H1 (cell line): ENCODE results near the gene GMEB2. TPM values are rescaled to one million over a fixed set of nuclear protein-coding genes. Genes with fewer than 3 reads are reported as not detected.

Experiments used
- BCL11A ChIP-seq, 2 experiments: IDR thresholded peaks; one replicate each; pipeline ENCODE4 v1.6.1; 2011; ENCODE audit warnings: low read depth in 2 of 2, low read length in 2 of 2, mild to moderate bottlenecking in 2 of 2
- CHD1 ChIP-seq: IDR thresholded peaks from 2 replicates; pipeline ENCODE4 v1.6.1; 2012; ENCODE audit warnings: low read depth, low read length, improper control_type of control experiment
- FOSL1 ChIP-seq: IDR thresholded peaks from 2 replicates; pipeline ENCODE4 v1.6.1; 2011; ENCODE audit warnings: mild to moderate bottlenecking, low read depth, low read length, moderate library complexity; ENCODE audit not compliant: insufficient read depth
- JUN ChIP-seq: IDR thresholded peaks from 2 replicates; pipeline ENCODE4 v1.6.1; 2011; ENCODE audit warnings: low read depth, mild to moderate bottlenecking, improper control_type of control experiment, low read length
- NRF1 ChIP-seq: IDR thresholded peaks from 2 replicates; pipeline ENCODE4 v1.6.1; 2011; ENCODE audit warnings: mild to moderate bottlenecking, low read depth, low read length, improper control_type of control experiment
- SIRT6 ChIP-seq: IDR thresholded peaks from one replicate; pipeline ENCODE4 v1.7.1; 2012; ENCODE audit warnings: low read length, inconsistent platforms
- SP1 ChIP-seq: IDR thresholded peaks from 2 replicates; pipeline ENCODE4 v1.6.1; 2011; ENCODE audit warnings: low read depth, low read length
- polyA plus RNA-seq, 7 experiments: library from polyadenylated mRNA; depleted of rRNA in 3 of 7; stranded (reverse) in 5 of 7; unstranded in 2 of 7; fragments of >200 nt in 5 of 7; fragments of 200-250 nt in 2 of 7; gene quantifications; 1 replicate in 5 of 7; 2 replicates in 1 of 7; 4 replicates in 1 of 7; pipeline versions ENCODE4 v1.2.1 to v1.2.3, GENCODE V29; 2011 to 2013; ENCODE audit warnings: missing spikeins in 2 of 7, mixed read lengths in 2 of 7
- total RNA-seq: library from RNA; stranded (reverse); fragmentation: NEBNext Ultra II Directional; extraction: Animal tissue kit (Norgen Biotek cat#: 25700); gene quantifications from 2 replicates; pipeline ENCODE4 v1.2.1, GENCODE V29; 2021

Gene GMEB2
- total and polyA plus RNA-seq, 2 of the 8 experiments (the other 6 are each of a cell fraction or from before 2014, with no cell fraction given): 12.9 to 14.2 TPM

GRCh38 chr20:63596423-63596822, 30.5 kb downstream of the GMEB2 start (continued):
- TF ChIP-seq SIRT6 (no peak), FOSL1 (no peak), SP1 (no peak), NRF1 (no peak), BCL11A (IDR thresholded peaks at IDR 0.05; ENCODE audit: low read depth in 2 of 2, low read length in 2 of 2) (no peak), JUN (no peak), CHD1 (no peak)
